DMS53 (cell line): ENCODE measurements around the gene NPNT.

Experiments used
- DNase-seq: peaks from one replicate; lab custom pipeline; 2025; lab: John Stamatoyannopoulos, UW

Gene NPNT

GRCh38 chr4:105917171-105917685, 22.0 kb downstream of the NPNT start:
- no peak for DNase-seq

GRCh38 chr4:105921301-105921700, 26.0 kb downstream of the NPNT start:
- no peak for DNase-seq

- no peak for DNase-seq
These were observed 28.4 kb downstream of the NPNT start for GRCh38 chr4:105923497-105924238.

- no peak for DNase-seq
These were observed 29.1 kb downstream of the NPNT start for GRCh38 chr4:105924341-105924740.

- no peak for DNase-seq
These were observed 35.4 kb downstream of the NPNT start for GRCh38 chr4:105930698-105931097.

GRCh38 chr4:105933083-105933482, 37.8 kb downstream of the NPNT start:
- DNase-seq: no peak

- no peak for DNase-seq
These were observed 39.1 kb downstream of the NPNT start for GRCh38 chr4:105934386-105934785.

- peak; percentile 3 for DNase-seq
These were observed 41.6 kb downstream of the NPNT start for GRCh38 chr4:105936901-105937300.

GRCh38 chr4:105937759-105938158, 42.5 kb downstream of the NPNT start:
- DNase-seq: no peak

GRCh38 chr4:105943234-105943633, 48.0 kb downstream of the NPNT start:
- DNase-seq: no peak

- DNase-seq: no peak
These were observed 49.3 kb downstream of the NPNT start for GRCh38 chr4:105944540-105944939.

GRCh38 chr4:105946771-105947170, 51.5 kb downstream of the NPNT start:
- DNase-seq: no peak

- DNase-seq: no peak
These were observed 55.4 kb downstream of the NPNT start for GRCh38 chr4:105950701-105951100.

GRCh38 chr4:105951198-105951597, 55.9 kb downstream of the NPNT start:
- DNase-seq: no peak

GRCh38 chr4:105952591-105952990, 57.3 kb downstream of the NPNT start:
- no peak for DNase-seq

GRCh38 chr4:105956569-105956968, 61.3 kb downstream of the NPNT start:
- no peak for DNase-seq

- DNase-seq: no peak
These were observed 62.4 kb downstream of the NPNT start for GRCh38 chr4:105957680-105958079.

- no peak for DNase-seq
These were observed 68.5 kb downstream of the NPNT start for GRCh38 chr4:105963461-105964400.

- DNase-seq: no peak
These were observed 70.0 kb downstream of the NPNT start for GRCh38 chr4:105965183-105965800.

- no peak for DNase-seq
These were observed 70.8 kb downstream of the NPNT start for GRCh38 chr4:105966051-105966450.

- DNase-seq: no peak
These were observed 71.9 kb downstream of the NPNT start for GRCh38 chr4:105967058-105967658.

- DNase-seq: no peak
These were observed 74.3 kb downstream of the NPNT start for GRCh38 chr4:105969575-105969974.
